PC-3 (cell line): ENCODE results near the gene GALNT18. TPM values are rescaled to one million over a fixed set of nuclear protein-coding genes. Genes with fewer than 3 reads are reported as not detected.
A peak's percentile ranks its signal among the peaks of the same experiment; 100 is the strongest.

Source experiments
- ATAC-seq: fragments of 200-7000 bp; cut with Tn5 transposase; 2 replicates; pipeline ENCODE4 v1.9.1; 2020; ENCODE audit warnings: mild to moderate bottlenecking, moderate library complexity
- BruUV-seq: library from RNA; stranded (reverse); fragments of 400-500 nt; replicated peaks from 2 replicates; lab custom pipeline; 2021; lab: Mats Ljungman, UMichigan
- CTCF ChIA-PET: fragments of 300-600 bp; sonication (Branson Sonifier 250); formaldehyde crosslinking; loops from one replicate; lab custom pipeline; 2022; ENCODE audit warnings: antibody characterized with exemption; lab: Charles Lee
- POLR2A ChIA-PET: fragments of 300-600 bp; sonication (Branson Sonifier 250); formaldehyde crosslinking; loops from one replicate; lab custom pipeline; 2022; ENCODE audit warnings: antibody characterized with exemption; ENCODE audit not compliant: unreplicated experiment; lab: Charles Lee
- DNase-seq: peaks from one replicate; pipeline ENCODE4 v3.0.0-alpha.2; 2015
- H2AFZ ChIP-seq: fragments of 300-600 bp; sonication (generic); 2 replicates; pipeline ENCODE4 v1.6.0; 2016; ENCODE audit warnings: antibody characterized with exemption, low read length
- H3F3A ChIP-seq: fragments of 300-600 bp; sonication (generic); one replicate; pipeline ENCODE4 v1.6.0; 2017; ENCODE audit warnings: antibody characterized with exemption, low read length, control low read depth, mild to moderate bottlenecking; ENCODE audit not compliant: unreplicated experiment
- H3K27ac ChIP-seq: fragments of 300-600 bp; sonication (generic); 2 replicates; pipeline ENCODE4 v1.5.1; 2016; ENCODE audit warnings: mild to moderate bottlenecking, low read length
- H3K27me3 ChIP-seq: fragments of 300-600 bp; sonication (generic); 2 replicates; pipeline ENCODE4 v1.6.1; 2016; ENCODE audit warnings: low read length, mixed read lengths
- H3K36me3 ChIP-seq: fragments of 300-600 bp; sonication (generic); 2 replicates; pipeline ENCODE4 v1.6.1; 2016; ENCODE audit warnings: low read depth, mixed run types, low read length, mixed read lengths
- H3K4me1 ChIP-seq: fragments of 300-600 bp; sonication (generic); 2 replicates; pipeline ENCODE4 v1.5.1; 2016; ENCODE audit warnings: low read length; ENCODE audit not compliant: insufficient read depth
- H3K4me2 ChIP-seq: fragments of 300-600 bp; sonication (generic); 2 replicates; pipeline ENCODE4 v1.6.0; 2016; ENCODE audit warnings: low read length
- H3K4me3 ChIP-seq: fragments of 300-600 bp; sonication (generic); 2 replicates; pipeline ENCODE4 v1.5.1; 2016; ENCODE audit warnings: mild to moderate bottlenecking, low read length, mixed read lengths
- H3K79me2 ChIP-seq: fragments of 300-600 bp; sonication (generic); 2 replicates; pipeline ENCODE4 v1.6.1; 2017; ENCODE audit warnings: low read length, mixed read lengths
- H3K9ac ChIP-seq: fragments of 300-600 bp; sonication (generic); 2 replicates; pipeline ENCODE4 v1.6.0; 2016; ENCODE audit warnings: mild to moderate bottlenecking, low read length
- H3K9me2 ChIP-seq: fragments of 300-600 bp; sonication (generic); replicated peaks from 2 replicates; pipeline ENCODE4 v1.6.1; 2016; ENCODE audit warnings: mixed run types, low read length, mixed read lengths
- H3K9me3 ChIP-seq: fragments of 300-600 bp; sonication (generic); 2 replicates; pipeline ENCODE4 v1.6.1; 2016; ENCODE audit warnings: low read length, mixed read lengths
- H4K20me1 ChIP-seq: fragments of 300-600 bp; sonication (generic); 2 replicates; pipeline ENCODE4 v1.6.1; 2016; ENCODE audit warnings: low read length, mixed read lengths
- EZH2 ChIP-seq: fragments of 300-600 bp; sonication (generic); IDR thresholded peaks from one replicate; pipeline ENCODE4 v1.6.1; 2017; ENCODE audit warnings: antibody characterized with exemption, mild to moderate bottlenecking, low read length; ENCODE audit not compliant: unreplicated experiment
- EZH2phosphoT487 ChIP-seq: fragments of 300-600 bp; sonication (generic); IDR thresholded peaks from 2 replicates; pipeline ENCODE4 v1.6.1; 2018; ENCODE audit warnings: mild to moderate bottlenecking, antibody characterized with exemption, low read length, borderline replicate concordance
- intact Hi-C: fragments of 100-400 bp; cut with micrococcal nuclease; formaldehyde crosslinking; loops from 2 replicates; pipeline ENCODE4 v1.9.0; 2023
- total RNA-seq: library from RNA; depleted of rRNA; stranded (reverse); fragments of >200 nt; gene quantifications from 2 replicates; pipeline ENCODE4 v1.2.3, GENCODE V29; 2014
- TF ChIP-seq, protein P1 (sequence below): fragments of 300-600 bp; sonication (generic); conservative IDR thresholded peaks from 2 replicates; pipeline ENCODE4 v1.5.1; 2017; ENCODE audit warnings: antibody characterized with exemption, low read depth, mild to moderate bottlenecking, low read length

Gene GALNT18
- total RNA-seq, 1 experiment from 2014 or later = 34.5 TPM

DNA sequence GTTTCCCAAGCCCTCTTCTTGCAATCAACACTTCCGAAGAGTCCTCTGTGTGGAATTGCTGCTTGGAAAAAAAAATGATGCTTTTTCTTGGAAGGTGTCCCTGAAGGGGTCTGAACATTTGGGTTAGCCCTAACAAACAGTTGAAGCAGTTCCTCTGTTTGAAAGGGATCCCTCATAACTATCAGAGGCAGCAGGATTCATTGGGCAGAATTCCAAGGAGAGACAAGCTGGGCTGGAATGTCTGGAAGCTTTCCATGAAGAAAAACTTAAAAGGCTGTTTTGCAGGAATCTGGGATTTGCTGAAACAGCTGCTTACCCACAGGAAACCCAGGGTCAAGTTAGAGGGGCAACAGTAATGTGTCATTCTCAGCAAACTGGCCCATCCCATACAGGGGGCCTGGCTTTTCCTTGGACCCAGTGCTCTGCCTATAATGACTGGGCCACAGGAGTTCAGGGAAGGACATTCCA is 271.9 kb downstream of the GALNT18 start:
- no peaks in the 10 kb centered on the region for H3K9me3 ChIP-seq
- no peak overlapping the region for H3K27ac ChIP-seq
- H3K4me3 ChIP-seq = no peak overlapping the region
- no peaks in the 10 kb centered on the region for H3F3A ChIP-seq
- intact Hi-C loops = no loop called here
- H3K4me2 ChIP-seq = no peak overlapping the region
- ATAC-seq (peak; percentile 22; the same call in 1 of the 2 replicates), DNase-seq (peak; percentile 70)
- TF ChIP-seq EZH2phosphoT487 = no peak
- no peak for TF ChIP-seq EZH2
- TF ChIP-seq, protein P1, sequence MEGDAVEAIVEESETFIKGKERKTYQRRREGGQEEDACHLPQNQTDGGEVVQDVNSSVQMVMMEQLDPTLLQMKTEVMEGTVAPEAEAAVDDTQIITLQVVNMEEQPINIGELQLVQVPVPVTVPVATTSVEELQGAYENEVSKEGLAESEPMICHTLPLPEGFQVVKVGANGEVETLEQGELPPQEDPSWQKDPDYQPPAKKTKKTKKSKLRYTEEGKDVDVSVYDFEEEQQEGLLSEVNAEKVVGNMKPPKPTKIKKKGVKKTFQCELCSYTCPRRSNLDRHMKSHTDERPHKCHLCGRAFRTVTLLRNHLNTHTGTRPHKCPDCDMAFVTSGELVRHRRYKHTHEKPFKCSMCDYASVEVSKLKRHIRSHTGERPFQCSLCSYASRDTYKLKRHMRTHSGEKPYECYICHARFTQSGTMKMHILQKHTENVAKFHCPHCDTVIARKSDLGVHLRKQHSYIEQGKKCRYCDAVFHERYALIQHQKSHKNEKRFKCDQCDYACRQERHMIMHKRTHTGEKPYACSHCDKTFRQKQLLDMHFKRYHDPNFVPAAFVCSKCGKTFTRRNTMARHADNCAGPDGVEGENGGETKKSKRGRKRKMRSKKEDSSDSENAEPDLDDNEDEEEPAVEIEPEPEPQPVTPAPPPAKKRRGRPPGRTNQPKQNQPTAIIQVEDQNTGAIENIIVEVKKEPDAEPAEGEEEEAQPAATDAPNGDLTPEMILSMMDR = no peak
- no peak overlapping the region for H3K9ac ChIP-seq
- no peaks in the 10 kb centered on the region for H4K20me1 ChIP-seq
- ChIA-PET POLR2A (no interaction called here), CTCF (no interaction called here)
- no peaks in the 10 kb centered on the region for H3K9me2 ChIP-seq
- H3K4me1 ChIP-seq = peaks cover 10% of the 10 kb centered on the region
- no peak overlapping the region for H2AFZ ChIP-seq
- H3K79me2 ChIP-seq = no peaks in the 10 kb centered on the region
- no peaks in the 10 kb centered on the region for H3K27me3 ChIP-seq
- no TSS peak for BruUV-seq
- H3K36me3 ChIP-seq = no peaks in the 10 kb centered on the region

DNA sequence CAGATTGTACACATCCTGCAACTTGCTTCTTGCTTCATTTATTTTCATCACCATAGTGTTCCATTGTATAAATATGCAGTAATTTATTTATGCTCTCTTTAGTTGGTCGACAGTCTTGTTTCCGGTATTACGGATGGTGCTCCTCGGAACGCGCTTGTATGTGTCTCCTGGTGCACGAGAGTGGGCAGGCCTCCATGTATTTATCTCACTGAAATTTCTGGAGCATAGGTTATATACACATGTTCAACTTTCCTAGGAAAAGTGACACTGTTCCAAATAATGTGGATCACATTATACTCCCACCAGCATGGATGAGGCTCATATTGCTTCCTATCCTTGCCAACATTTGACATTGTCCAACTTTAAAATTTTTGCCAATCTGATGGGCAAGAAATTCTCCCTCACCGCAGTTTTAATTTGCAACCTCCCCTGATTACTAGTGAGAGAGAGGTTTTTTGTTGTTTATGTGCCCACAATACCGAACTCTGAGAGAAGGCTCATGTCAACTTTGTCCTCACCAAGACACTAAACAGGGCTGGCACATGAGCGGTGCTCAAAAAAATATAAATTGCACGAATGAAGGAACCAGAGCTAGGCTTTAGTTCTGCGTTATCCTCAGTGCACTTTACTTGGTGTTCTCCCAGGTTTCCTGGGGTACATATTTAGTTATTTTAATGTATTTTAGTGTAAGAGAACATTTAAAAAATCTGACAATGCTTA is 272.5 kb downstream of the GALNT18 start:
- H3K4me3 ChIP-seq = no peak overlapping the region
- no peaks in the 10 kb centered on the region for H3F3A ChIP-seq
- no peak overlapping the region for H3K4me2 ChIP-seq
- no peak overlapping the region for H3K9ac ChIP-seq
- no peak for ATAC-seq
- DNase-seq = no peak
- no peak overlapping the region for H3K27ac ChIP-seq
- no peaks in the 10 kb centered on the region for H4K20me1 ChIP-seq
- H3K79me2 ChIP-seq = no peaks in the 10 kb centered on the region
- TF ChIP-seq EZH2phosphoT487 (no peak), EZH2 (no peak)
- TF ChIP-seq, protein P1 = no peak
- no peaks in the 10 kb centered on the region for H3K36me3 ChIP-seq
- intact Hi-C loops = no loop called here
- H3K9me2 ChIP-seq = no peaks in the 10 kb centered on the region
- no TSS peak for BruUV-seq
- peaks cover 10% of the 10 kb centered on the region for H3K4me1 ChIP-seq
- CTCF ChIA-PET = no interaction called here
- POLR2A ChIA-PET = no interaction called here
- no peaks in the 10 kb centered on the region for H3K27me3 ChIP-seq
- no peaks in the 10 kb centered on the region for H3K9me3 ChIP-seq
- H2AFZ ChIP-seq = no peak overlapping the region

DNA sequence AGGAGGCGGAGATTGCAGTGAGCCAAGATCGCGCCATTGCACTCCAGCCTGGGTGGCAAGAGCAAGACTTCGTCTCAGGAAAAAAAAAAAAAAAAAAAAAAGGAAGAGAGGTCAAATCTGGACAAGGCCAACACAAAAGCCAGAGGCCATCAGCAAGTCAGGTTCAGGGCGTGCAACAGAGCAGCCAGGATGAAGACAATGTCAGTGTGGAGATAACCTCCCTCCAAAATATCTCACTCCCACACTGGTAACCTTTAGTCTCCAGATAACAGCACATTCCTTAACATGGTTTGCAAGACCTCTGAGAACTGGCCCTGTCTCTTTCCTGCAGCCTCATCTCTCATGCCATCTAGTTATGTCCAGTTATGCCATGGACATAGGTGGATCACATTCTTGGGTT is 273.5 kb downstream of the GALNT18 start:
- Histone ChIP-seq H3K79me2 (no peaks in the 10 kb centered on the region), H3K9me2 (no peaks in the 10 kb centered on the region), H3K36me3 (no peaks in the 10 kb centered on the region), H3K9ac (no peak overlapping the region), H3K27ac (no peak overlapping the region), H3K4me1 (peaks cover 10% of the 10 kb centered on the region), H3K4me3 (no peak overlapping the region), H4K20me1 (no peaks in the 10 kb centered on the region), H3K27me3 (no peaks in the 10 kb centered on the region), H3F3A (no peaks in the 10 kb centered on the region), H3K9me3 (no peaks in the 10 kb centered on the region), H2AFZ (no peak overlapping the region), H3K4me2 (no peak overlapping the region)
- TF ChIP-seq EZH2 (no peak), EZH2phosphoT487 (no peak)
- TF ChIP-seq, protein P1 = no peak
- no peak for DNase-seq
- ATAC-seq = no peak
- ChIA-PET POLR2A (no interaction called here), CTCF (no interaction called here)
- intact Hi-C loops = no loop called here
- no TSS peak for BruUV-seq
